A549 (cell line): ENCODE data around the gene SLC35G1. TPM values are rescaled to one million over a fixed set of nuclear protein-coding genes. Genes with fewer than 3 reads are reported as not detected.

Source experiments
- ATAC-seq, 2 experiments: fragments of 200-7000 bp in 1 of 2; fragments of >200 bp in 1 of 2; cut with Nextera tagmentation in 1 of 2; cut with Tn5 transposase in 1 of 2; 3 replicates each; pipeline versions ENCODE4 v1.8.0 to v1.9.1; 2018 to 2020; ENCODE audit warnings: mild to moderate bottlenecking in 1 of 2, moderate library complexity in 1 of 2
- CTCF ChIA-PET: fragments of 300-600 bp; sonication (Branson Sonifier 250); formaldehyde crosslinking; extraction: SDS; loops from one replicate; lab custom pipeline; 2021; ENCODE audit warnings: antibody characterized with exemption, inconsistent platforms; lab: Yijun Ruan, JAX
- POLR2A ChIA-PET: fragments of 350-600 bp; formaldehyde crosslinking; extraction: SDS; loops from one replicate; lab custom pipeline; 2021; ENCODE audit warnings: antibody characterized with exemption, inconsistent platforms; lab: Yijun Ruan, JAX
- DNase-seq, 2 experiments: peaks; one replicate each; pipeline versions ENCODE4 v3.0.0 to v3.0.0-alpha.2; 2011 to 2016; ENCODE audit warnings: low read depth in 1 of 2, low spot score in 1 of 2
- FAIRE-seq: peaks from 2 replicates; lab custom pipeline; 2011; peaks lifted over from hg19 to GRCh38; lab: Jason Lieb, UNC
- H3K27ac ChIP-seq, 2 experiments: fragments of >200 bp; sonication (Bioruptor Twin); formaldehyde crosslinking; 3 replicates each; pipeline ENCODE4 v1.5.1; 2016 to 2017
- H3K4me1 ChIP-seq: fragments of >200 bp; sonication (Bioruptor Twin); formaldehyde crosslinking; 3 replicates; pipeline ENCODE4 v1.6.1; 2016
- H3K4me2 ChIP-seq: fragments of >200 bp; sonication (Bioruptor Twin); formaldehyde crosslinking; 3 replicates; pipeline ENCODE4 v1.6.1; 2016
- H3K4me3 ChIP-seq: fragments of >200 bp; sonication (Bioruptor Twin); formaldehyde crosslinking; 3 replicates; pipeline ENCODE4 v1.5.1; 2016
- H3K9me3 ChIP-seq: fragments of >200 bp; sonication (Bioruptor Twin); formaldehyde crosslinking; 3 replicates; pipeline ENCODE4 v1.6.1; 2016
- ATOH8 ChIP-seq: fragments of 250-450 bp; sonication (Bioruptor Pico); IDR thresholded peaks from 2 replicates; pipeline ENCODE4 v1.5.0; 2020; ENCODE audit warnings: low read depth, mild to moderate bottlenecking, moderate library complexity
- CBX8 ChIP-seq: fragments of 200-600 bp; sonication (generic); IDR thresholded peaks from 2 replicates; pipeline ENCODE4 v1.6.1; 2016
- CHD2 ChIP-seq: fragments of 150-350 bp; IDR thresholded peaks from 2 replicates; pipeline ENCODE4 v1.6.1; 2014; ENCODE audit warnings: low read length; ENCODE audit not compliant: partially characterized antibody
- EHMT2 ChIP-seq: fragments of 200-600 bp; sonication (generic); IDR thresholded peaks from 2 replicates; pipeline ENCODE4 v1.6.1; 2016; ENCODE audit warnings: antibody characterized with exemption, low read depth, mild to moderate bottlenecking, moderate library complexity
- FOSB ChIP-seq: fragments of 250-450 bp; sonication (Bioruptor Pico); IDR thresholded peaks from 2 replicates; pipeline ENCODE4 v1.5.0; 2020; ENCODE audit warnings: mild to moderate bottlenecking, moderate library complexity
- FOSL2 ChIP-seq, 2 experiments: fragments of 450-650 bp in 1 of 2; fragments of >200 bp in 1 of 2; sonication (Bioruptor Twin) in 1 of 2; formaldehyde crosslinking; IDR thresholded peaks; 2 replicates each; pipeline versions ENCODE4 v1.5.0 to v1.6.1; 2016 to 2020; ENCODE audit warnings: mild to moderate bottlenecking in 1 of 2, moderate library complexity in 1 of 2
- FOXS1 ChIP-seq: fragments of 250-450 bp; sonication (Bioruptor Pico); IDR thresholded peaks from 2 replicates; pipeline ENCODE4 v1.5.0; 2020; ENCODE audit warnings: mild to moderate bottlenecking, moderate library complexity
- HDAC2 ChIP-seq: fragments of 200-600 bp; sonication (generic); IDR thresholded peaks from 2 replicates; pipeline ENCODE4 v1.6.1; 2016
- HES2 ChIP-seq: fragments of >200 bp; sonication (Bioruptor Twin); formaldehyde crosslinking; IDR thresholded peaks from 2 replicates; pipeline ENCODE4 v1.6.1; 2016
- JUNB ChIP-seq: fragments of >200 bp; sonication (Bioruptor Twin); formaldehyde crosslinking; IDR thresholded peaks from 2 replicates; pipeline ENCODE4 v1.6.1; 2016
- MAX ChIP-seq: IDR thresholded peaks from 2 replicates; pipeline ENCODE4 v1.6.1; 2012
- MAZ ChIP-seq: fragments of 150-350 bp; IDR thresholded peaks from 2 replicates; pipeline ENCODE4 v1.6.1; 2014; ENCODE audit warnings: antibody characterized with exemption, low read depth, low read length, borderline replicate concordance
- MYC ChIP-seq: IDR thresholded peaks from 2 replicates; pipeline ENCODE4 v1.6.1; 2012; ENCODE audit warnings: mild to moderate bottlenecking, inconsistent platforms, low read length, improper control_type of control experiment, borderline replicate concordance
- NPAS2 ChIP-seq: fragments of 250-450 bp; sonication (Bioruptor Pico); IDR thresholded peaks from 2 replicates; pipeline ENCODE4 v1.8.0; 2022; ENCODE audit warnings: mild to moderate bottlenecking, moderate library complexity, borderline replicate concordance
- NR3C1 ChIP-seq: fragments of >200 bp; sonication (Bioruptor Twin); formaldehyde crosslinking; IDR thresholded peaks from 3 replicates; pipeline ENCODE4 v1.6.1; 2017
- POLR2A ChIP-seq: IDR thresholded peaks from 2 replicates; pipeline ENCODE4 v1.6.1; 2012; ENCODE audit warnings: mild to moderate bottlenecking, low read length
- RARB ChIP-seq: fragments of 250-450 bp; sonication (Bioruptor Pico); IDR thresholded peaks from 2 replicates; pipeline ENCODE4 v1.8.0; 2021; ENCODE audit warnings: mild to moderate bottlenecking, moderate library complexity
- RCOR1 ChIP-seq: fragments of 150-350 bp; IDR thresholded peaks from 2 replicates; pipeline ENCODE4 v1.6.1; 2014; ENCODE audit warnings: antibody characterized with exemption, low read length, low read depth
- RFX5 ChIP-seq: fragments of 450-650 bp; IDR thresholded peaks from 2 replicates; pipeline ENCODE4 v1.7.1; 2014; ENCODE audit warnings: antibody characterized with exemption, mild to moderate bottlenecking, moderate library complexity
- RNF2 ChIP-seq: fragments of 200-600 bp; sonication (generic); IDR thresholded peaks from 2 replicates; pipeline ENCODE4 v1.6.1; 2016; ENCODE audit warnings: low read depth, mild to moderate bottlenecking, antibody characterized with exemption, moderate library complexity, borderline replicate concordance
- SMC3 ChIP-seq: fragments of >200 bp; sonication (Bioruptor Twin); formaldehyde crosslinking; IDR thresholded peaks from 3 replicates; pipeline ENCODE4 v1.6.1; 2018; ENCODE audit warnings: inconsistent platforms
- TFCP2L1 ChIP-seq: fragments of 250-450 bp; sonication (Bioruptor Pico); IDR thresholded peaks from 2 replicates; pipeline ENCODE4 v1.5.0; 2021; ENCODE audit warnings: mild to moderate bottlenecking
- TP53 ChIP-seq: fragments of 250-450 bp; sonication (Bioruptor Pico); IDR thresholded peaks from 2 replicates; pipeline ENCODE4 v1.5.0; 2021; ENCODE audit warnings: mild to moderate bottlenecking, moderate library complexity
- ZC3H11A ChIP-seq: fragments of 450-650 bp; IDR thresholded peaks from 2 replicates; pipeline ENCODE4 v1.6.1; 2014; ENCODE audit warnings: antibody characterized with exemption, mild to moderate bottlenecking
- ZFP36 ChIP-seq: fragments of 450-650 bp; IDR thresholded peaks from 2 replicates; pipeline ENCODE4 v1.6.1; 2014; ENCODE audit warnings: borderline replicate concordance; ENCODE audit not compliant: partially characterized antibody
- ZNF302 ChIP-seq: fragments of 250-450 bp; sonication (Bioruptor Pico); IDR thresholded peaks from 2 replicates; pipeline ENCODE4 v1.9.0; 2021; ENCODE audit warnings: inconsistent platforms, mild to moderate bottlenecking, moderate library complexity
- WGBS: methylation state at CpG from one replicate; pipeline ENCODE4 v1.1.6; 2017; ENCODE audit errors: missing lambda C conversion rate; 5-methylcytosine and 5-hydroxymethylcytosine counted together
- polyA plus RNA-seq, 4 experiments: library from polyadenylated mRNA; depleted of rRNA in 3 of 4; stranded (reverse); fragments of >200 nt; fragmentation: RNase III in 1 of 4; extraction: RNeasy Plus Mini Kit Qiagen cat#74134 plus additional on column Dnase treatment in 1 of 4; gene quantifications; 2 replicates in 3 of 4; 3 replicates in 1 of 4; pipeline ENCODE4 v1.2.3, GENCODE V29; 2011 to 2017
- TF ChIP-seq, protein P1 (sequence below): fragments of 250-450 bp; sonication (Bioruptor Pico); IDR thresholded peaks from 2 replicates; pipeline ENCODE4 v1.5.0; 2021; ENCODE audit warnings: mild to moderate bottlenecking, moderate library complexity, borderline replicate concordance
- TF ChIP-seq, protein P2 (sequence below): fragments of >200 bp; sonication (Bioruptor Twin); formaldehyde crosslinking; IDR thresholded peaks from 3 replicates; pipeline ENCODE4 v1.5.1; 2016
- TF ChIP-seq, protein P3 (sequence below): IDR thresholded peaks from 2 replicates; pipeline ENCODE4 v1.6.1; 2012

SLC35G1 gene
- polyA plus RNA-seq, 2 of the 4 experiments (the other 2 are of a cell fraction), result 13.0 to 16.8 TPM

DNA sequence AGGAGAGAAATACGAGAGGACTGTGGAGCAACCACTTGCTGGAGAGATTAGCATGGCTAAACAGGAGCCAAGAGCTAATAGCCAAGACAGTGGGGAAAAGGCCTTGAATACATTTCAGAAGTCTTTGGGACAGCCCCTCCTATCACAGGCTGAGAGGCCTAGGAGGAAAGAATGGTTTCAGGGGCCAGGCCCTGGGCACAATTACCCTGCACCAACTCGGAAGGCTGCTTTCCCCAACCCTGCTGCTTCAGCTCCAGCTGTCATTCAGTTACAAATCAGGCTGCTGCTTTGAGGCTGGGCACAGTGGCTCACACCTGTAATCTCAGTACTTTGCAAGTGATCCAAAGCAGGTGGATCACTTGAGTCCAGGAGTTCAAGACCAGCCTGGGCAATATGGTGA is 32.0 kb upstream of the SLC35G1 start:
- Histone ChIP-seq H3K27ac (no peak overlapping the region), H3K9me3 (peaks cover 10% of the 10 kb centered on the region; the same call in 2 of the 3 replicates), H3K4me3 (no peak overlapping the region), H3K4me2 (no peak overlapping the region), H3K4me1 (no peaks in the 10 kb centered on the region)
- DNase-seq, result no peak
- no peak for FAIRE-seq
- ATAC-seq, result no peak
- WGBS, result 79% methylated on average over 2 of the region's 2 CpGs
- POLR2A ChIA-PET, result no interaction called here
- TF ChIP-seq ZFP36, result peak; percentile 25
- no peak for TF ChIP-seq NPAS2 (CRISPR knock-in tag)
- CTCF ChIA-PET, result interaction anchor here (1.1 kb wide), 1 partner anchor 644 kb away, joined by 4 read pairs; no protein-coding TSS in a partner anchor

GRCh38 chr10:93865794-93866425 is 27.9 kb upstream of the SLC35G1 start:
- H3K4me3 ChIP-seq, result no peak overlapping the region
- TF ChIP-seq POLR2A (no peak), FOXS1 (no peak), HDAC2 (no peak), CBX8 (no peak), RFX5 (no peak), JUNB (no peak), NPAS2 (CRISPR knock-in tag) (no peak), SMC3 (no peak), MYC (no peak), NR3C1 (no peak), RARB (CRISPR knock-in tag) (no peak), MAX (no peak), FOSB (CRISPR knock-in tag) (no peak), ZNF302 (CRISPR knock-in tag) (no peak)
- TF ChIP-seq, protein P1, sequence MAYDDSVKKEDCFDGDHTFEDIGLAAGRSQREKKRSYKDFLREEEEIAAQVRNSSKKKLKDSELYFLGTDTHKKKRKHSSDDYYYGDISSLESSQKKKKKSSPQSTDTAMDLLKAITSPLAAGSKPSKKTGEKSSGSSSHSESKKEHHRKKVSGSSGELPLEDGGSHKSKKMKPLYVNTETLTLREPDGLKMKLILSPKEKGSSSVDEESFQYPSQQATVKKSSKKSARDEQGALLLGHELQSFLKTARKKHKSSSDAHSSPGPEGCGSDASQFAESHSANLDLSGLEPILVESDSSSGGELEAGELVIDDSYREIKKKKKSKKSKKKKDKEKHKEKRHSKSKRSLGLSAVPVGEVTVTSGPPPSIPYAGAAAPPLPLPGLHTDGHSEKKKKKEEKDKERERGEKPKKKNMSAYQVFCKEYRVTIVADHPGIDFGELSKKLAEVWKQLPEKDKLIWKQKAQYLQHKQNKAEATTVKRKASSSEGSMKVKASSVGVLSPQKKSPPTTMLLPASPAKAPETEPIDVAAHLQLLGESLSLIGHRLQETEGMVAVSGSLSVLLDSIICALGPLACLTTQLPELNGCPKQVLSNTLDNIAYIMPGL (CRISPR knock-in tag), result no peak
- TF ChIP-seq, protein P2, sequence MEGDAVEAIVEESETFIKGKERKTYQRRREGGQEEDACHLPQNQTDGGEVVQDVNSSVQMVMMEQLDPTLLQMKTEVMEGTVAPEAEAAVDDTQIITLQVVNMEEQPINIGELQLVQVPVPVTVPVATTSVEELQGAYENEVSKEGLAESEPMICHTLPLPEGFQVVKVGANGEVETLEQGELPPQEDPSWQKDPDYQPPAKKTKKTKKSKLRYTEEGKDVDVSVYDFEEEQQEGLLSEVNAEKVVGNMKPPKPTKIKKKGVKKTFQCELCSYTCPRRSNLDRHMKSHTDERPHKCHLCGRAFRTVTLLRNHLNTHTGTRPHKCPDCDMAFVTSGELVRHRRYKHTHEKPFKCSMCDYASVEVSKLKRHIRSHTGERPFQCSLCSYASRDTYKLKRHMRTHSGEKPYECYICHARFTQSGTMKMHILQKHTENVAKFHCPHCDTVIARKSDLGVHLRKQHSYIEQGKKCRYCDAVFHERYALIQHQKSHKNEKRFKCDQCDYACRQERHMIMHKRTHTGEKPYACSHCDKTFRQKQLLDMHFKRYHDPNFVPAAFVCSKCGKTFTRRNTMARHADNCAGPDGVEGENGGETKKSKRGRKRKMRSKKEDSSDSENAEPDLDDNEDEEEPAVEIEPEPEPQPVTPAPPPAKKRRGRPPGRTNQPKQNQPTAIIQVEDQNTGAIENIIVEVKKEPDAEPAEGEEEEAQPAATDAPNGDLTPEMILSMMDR, result no peak
- TF ChIP-seq, all 56 proteins: peak for 0
- WGBS, result 55% methylated on average over 6 of the region's 6 CpGs
- POLR2A ChIA-PET, result no interaction called here
- DNase-seq (no peak), FAIRE-seq (no peak), ATAC-seq (no peak)
- H3K27ac ChIP-seq, result no peak overlapping the region
- H3K4me1 ChIP-seq, result no peaks in the 10 kb centered on the region
- H3K4me2 ChIP-seq, result no peak overlapping the region
- CTCF ChIA-PET, result no interaction called here
- H3K9me3 ChIP-seq, result peaks cover 10% of the 10 kb centered on the region; the same call in 2 of the 3 replicates

DNA sequence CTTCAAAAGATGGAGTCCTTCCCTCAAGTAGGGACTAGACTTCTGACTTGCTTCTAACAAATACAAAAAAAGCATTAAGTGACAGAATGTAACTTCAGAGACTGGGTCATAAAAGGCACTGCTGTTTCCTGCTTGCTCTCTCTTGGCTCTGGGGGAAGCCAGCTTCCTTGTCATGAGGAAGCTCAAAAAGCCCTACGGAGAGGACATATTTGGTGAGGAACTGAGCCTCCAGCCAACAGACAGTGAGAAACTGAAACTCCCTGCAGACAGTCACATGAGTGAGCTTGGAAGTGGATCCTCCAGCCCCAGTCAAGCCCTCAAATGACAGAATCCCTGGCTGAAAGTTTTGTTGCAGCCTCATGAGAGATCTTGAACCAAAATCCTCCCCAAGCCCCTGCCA is 26.3 kb upstream of the SLC35G1 start:
- ChIA-PET POLR2A (no interaction called here), CTCF (interaction anchor here (0.6 kb wide), 1 partner anchor 136 kb away, joined by 3 read pairs; no protein-coding TSS in a partner anchor)
- Histone ChIP-seq H3K4me3 (no peak overlapping the region), H3K4me2 (no peak overlapping the region), H3K9me3 (0 out of 3 replicates have a peak, but pooled peaks cover 1% of the 10 kb centered on the region), H3K4me1 (no peaks in the 10 kb centered on the region), H3K27ac (no peak overlapping the region)
- ATAC-seq (no peak), DNase-seq (no peak), FAIRE-seq (no peak)
- 70% methylated on average over 1 of the region's 1 CpG for WGBS
- TF ChIP-seq RNF2, result no peak
- TF ChIP-seq, protein P3, sequence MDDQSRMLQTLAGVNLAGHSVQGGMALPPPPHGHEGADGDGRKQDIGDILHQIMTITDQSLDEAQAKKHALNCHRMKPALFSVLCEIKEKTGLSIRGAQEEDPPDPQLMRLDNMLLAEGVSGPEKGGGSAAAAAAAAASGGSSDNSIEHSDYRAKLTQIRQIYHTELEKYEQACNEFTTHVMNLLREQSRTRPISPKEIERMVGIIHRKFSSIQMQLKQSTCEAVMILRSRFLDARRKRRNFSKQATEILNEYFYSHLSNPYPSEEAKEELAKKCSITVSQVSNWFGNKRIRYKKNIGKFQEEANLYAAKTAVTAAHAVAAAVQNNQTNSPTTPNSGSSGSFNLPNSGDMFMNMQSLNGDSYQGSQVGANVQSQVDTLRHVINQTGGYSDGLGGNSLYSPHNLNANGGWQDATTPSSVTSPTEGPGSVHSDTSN, result no peak
- TF ChIP-seq RFX5, result no peak
- no peak for TF ChIP-seq MAX
- no peak for TF ChIP-seq TFCP2L1
- no peak for TF ChIP-seq RCOR1
- TF ChIP-seq HES2, result no peak
- no peak for TF ChIP-seq ZC3H11A
- TF ChIP-seq ATOH8 (CRISPR knock-in tag), result no peak
- no peak for TF ChIP-seq CHD2
- TF ChIP-seq CBX8, result no peak
- no peak for TF ChIP-seq FOSL2 (IDR thresholded peaks at IDR 0.05)
- no peak for TF ChIP-seq FOSL2 (CRISPR knock-in tag; IDR thresholded peaks at IDR 0.05)
- TF ChIP-seq EHMT2, result no peak
- no peak for TF ChIP-seq MAZ
- no peak for TF ChIP-seq RARB (CRISPR knock-in tag)
- TF ChIP-seq TP53 (CRISPR knock-in tag), result no peak
